Measurements from ENCODE around the gene LMO7. TPM values are rescaled to one million over a fixed set of nuclear protein-coding genes. Genes with fewer than 3 reads are reported as not detected.

LMO7 gene
- total RNA-seq, 1 experiment from 2014 or later: 20.4 TPM

DNA sequence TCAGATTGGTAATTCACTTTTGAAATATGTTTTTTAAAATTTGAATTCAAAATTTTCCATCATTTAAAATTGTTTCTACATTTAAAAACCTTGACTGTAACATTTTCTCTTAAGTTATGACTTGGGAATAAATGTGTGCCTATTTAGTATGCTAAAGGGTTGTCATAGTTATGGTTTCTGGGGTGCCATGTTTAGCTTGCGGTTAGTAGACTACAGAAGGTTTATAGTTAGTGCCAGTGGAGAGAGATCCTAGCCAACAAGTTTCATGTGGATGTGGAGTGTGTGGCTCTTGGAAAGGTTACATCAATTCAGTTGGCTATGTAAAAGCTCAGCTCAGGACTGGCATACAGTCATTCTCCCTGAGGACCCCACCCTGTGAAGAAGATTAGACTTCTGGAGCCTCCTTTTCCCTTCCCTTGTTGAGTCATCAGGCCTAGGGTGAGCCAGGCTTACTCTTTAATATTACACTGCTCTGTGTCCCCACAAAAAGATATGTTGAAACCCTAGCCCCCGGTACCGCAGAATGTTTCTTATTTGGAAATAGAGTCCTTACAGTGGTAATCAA lies 20.4 kb downstream of the LMO7 start:
- Mint-ChIP-seq H3K27ac (no peak overlapping the region), H3K9me3 (no peaks in the 10 kb centered on the region; a peak in 1 of 5 replicates), H3K4me1 (no peaks in the 10 kb centered on the region), H3K36me3 (ENCODE audit: insufficient read depth in 1 of 3, low read depth in 3 of 3) (peaks cover 0 to 3% (median 0%) of the 10 kb centered on the region in 3 experiments; a peak in 2 of 7 replicates), H3K4me3 (no peak overlapping the region), H3K27me3 (ENCODE audit: low read depth) (no peaks in the 10 kb centered on the region)
- Histone ChIP-seq H4K20me1 (ENCODE audit: control insufficient read depth, insufficient read depth, insufficient read length) (no peaks in the 10 kb centered on the region), H3K4ac (ENCODE audit: low read depth, low read length) (no peak overlapping the region), H3K18ac (ENCODE audit: insufficient read length, low read depth, low read length) (no peak overlapping the region), H3K56ac (ENCODE audit: insufficient read length, low read depth, low read length) (no peak overlapping the region), H3K14ac (ENCODE audit: insufficient read depth, low read length) (no peak overlapping the region), H3K79me2 (ENCODE audit: insufficient read depth, low read length) (0 out of 2 replicates have a peak, but pooled peaks cover 2% of the 10 kb centered on the region), H3K4me1 (ENCODE audit: insufficient read depth, low read length) (no peaks in the 10 kb centered on the region), H2AFZ (ENCODE audit: low read length) (no peak overlapping the region), H3K4me2 (ENCODE audit: insufficient read depth, insufficient read length, low read length) (no peak overlapping the region), H3K27me3 (ENCODE audit: insufficient read depth, low read length) (no peaks in the 10 kb centered on the region), H3K9me3 (ENCODE audit: control insufficient read depth, low read depth, low read length) (no peaks in the 10 kb centered on the region), H3K9ac (ENCODE audit: extremely low read depth, insufficient read length, low read length) (no peak overlapping the region), H2BK120ac (ENCODE audit: low read depth, low read length, poor library complexity, severe bottlenecking) (no peak overlapping the region), H3T11ph (ENCODE audit: low read length) (no peak overlapping the region), H3K23ac (ENCODE audit: insufficient read length, low read depth, low read length) (no peak overlapping the region), H4K5ac (ENCODE audit: insufficient read length, low read depth, low read length) (no peak overlapping the region), H2BK15ac (ENCODE audit: low read depth, low read length) (no peak overlapping the region), H3K27ac (ENCODE audit: insufficient read length, low read depth, low read length) (no peak overlapping the region), H4K8ac (replicated peaks; ENCODE audit: insufficient read length, low read depth, low read length) (no peak overlapping the region), H4K91ac (ENCODE audit: insufficient read length, low read depth, low read length) (no peak overlapping the region), H3K79me1 (ENCODE audit: insufficient read depth, low read depth, low read length, poor library complexity, severe bottlenecking) (no peaks in the 10 kb centered on the region), H2BK5ac (ENCODE audit: insufficient read length, low read length) (no peak overlapping the region), H3K23me2 (ENCODE audit: insufficient read length, low read depth, low read length, poor library complexity, severe bottlenecking) (no peaks in the 10 kb centered on the region), H2BK20ac (ENCODE audit: low read depth, low read length, poor library complexity, severe bottlenecking) (no peak overlapping the region), H2AK5ac (ENCODE audit: insufficient read length, low read length) (no peak overlapping the region), H2BK12ac (ENCODE audit: insufficient read length, low read depth, low read length) (no peak overlapping the region)
- TF ChIP-seq, protein P1, sequence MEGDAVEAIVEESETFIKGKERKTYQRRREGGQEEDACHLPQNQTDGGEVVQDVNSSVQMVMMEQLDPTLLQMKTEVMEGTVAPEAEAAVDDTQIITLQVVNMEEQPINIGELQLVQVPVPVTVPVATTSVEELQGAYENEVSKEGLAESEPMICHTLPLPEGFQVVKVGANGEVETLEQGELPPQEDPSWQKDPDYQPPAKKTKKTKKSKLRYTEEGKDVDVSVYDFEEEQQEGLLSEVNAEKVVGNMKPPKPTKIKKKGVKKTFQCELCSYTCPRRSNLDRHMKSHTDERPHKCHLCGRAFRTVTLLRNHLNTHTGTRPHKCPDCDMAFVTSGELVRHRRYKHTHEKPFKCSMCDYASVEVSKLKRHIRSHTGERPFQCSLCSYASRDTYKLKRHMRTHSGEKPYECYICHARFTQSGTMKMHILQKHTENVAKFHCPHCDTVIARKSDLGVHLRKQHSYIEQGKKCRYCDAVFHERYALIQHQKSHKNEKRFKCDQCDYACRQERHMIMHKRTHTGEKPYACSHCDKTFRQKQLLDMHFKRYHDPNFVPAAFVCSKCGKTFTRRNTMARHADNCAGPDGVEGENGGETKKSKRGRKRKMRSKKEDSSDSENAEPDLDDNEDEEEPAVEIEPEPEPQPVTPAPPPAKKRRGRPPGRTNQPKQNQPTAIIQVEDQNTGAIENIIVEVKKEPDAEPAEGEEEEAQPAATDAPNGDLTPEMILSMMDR (conservative IDR thresholded peaks at IDR 0.05): no peak
- WGBS (ENCODE audit: extremely low coverage, insufficient read length, low lambda C conversion rate): no CpG with 5 or more reads among the region's 3 CpGs
- no peak for DNase-seq
